Spleen (tissue), 13 donors: ENCODE results near the gene CNKSR2. TPM values are rescaled to one million over a fixed set of nuclear protein-coding genes. Genes with fewer than 3 reads are reported as not detected.
A peak's percentile ranks its signal among the peaks of the same experiment; 100 is the strongest.

Source experiments
- DNase-seq: peaks from one replicate; pipeline ENCODE4 v3.0.0-alpha.2; 2020
- H3K27ac ChIP-seq, 8 donors: fragments of 200-600 bp; sonication (generic) in 7 of 8; 1 replicate in 4 of 8; 2 replicates in 4 of 8; pipeline versions ENCODE4 v1.5.0 to v1.8.0; 2016 to 2021; ENCODE audit warnings: inconsistent platforms in 4 of 8, mild to moderate bottlenecking in 4 of 8, moderate library complexity in 1 of 8
- H3K27me3 ChIP-seq, 7 donors: fragments of 200-600 bp; sonication (generic) in 6 of 7; replicated peaks in 1 of 7; 1 replicate in 4 of 7; 2 replicates in 3 of 7; pipeline versions ENCODE4 v1.5.0 to v1.8.0; 2016 to 2021; ENCODE audit warnings: inconsistent platforms in 3 of 7, mild to moderate bottlenecking in 1 of 7
- H3K36me3 ChIP-seq, 6 donors: fragments of 200-600 bp; sonication (generic) in 5 of 6; 1 replicate in 4 of 6; 2 replicates in 2 of 6; pipeline versions ENCODE4 v1.5.0 to v1.8.0; 2016 to 2021; ENCODE audit warnings: inconsistent platforms in 2 of 6
- H3K4me1 ChIP-seq, 6 donors: fragments of 200-600 bp; sonication (generic) in 5 of 6; 1 replicate in 3 of 6; 2 replicates in 3 of 6; pipeline versions ENCODE4 v1.5.0 to v1.8.0; 2016 to 2021; ENCODE audit warnings: inconsistent platforms in 3 of 6
- H3K4me3 ChIP-seq, 8 donors: fragments of 200-600 bp; sonication (generic) in 7 of 8; 1 replicate in 4 of 8; 2 replicates in 4 of 8; pipeline versions ENCODE4 v1.5.0 to v1.8.0; 2016 to 2021; ENCODE audit warnings: inconsistent platforms in 4 of 8, mild to moderate bottlenecking in 4 of 8, moderate library complexity in 2 of 8
- H3K9me3 ChIP-seq, 8 donors: fragments of 200-600 bp; sonication (generic) in 7 of 8; 1 replicate in 4 of 8; 2 replicates in 4 of 8; pipeline versions ENCODE4 v1.5.0 to v1.8.0; 2016 to 2021; ENCODE audit warnings: inconsistent platforms in 4 of 8
- POLR2A ChIP-seq, 3 donors: fragments of 450-650 bp; IDR thresholded peaks; one replicate each; pipeline ENCODE4 v1.5.1; 2017; ENCODE audit warnings: antibody characterized with exemption in 3 of 3, mild to moderate bottlenecking in 1 of 3
- POLR2AphosphoS5 ChIP-seq, 3 donors: sonication (generic); formaldehyde crosslinking; IDR thresholded peaks; one replicate each; pipeline ENCODE4 v1.5.1; 2017; ENCODE audit warnings: antibody characterized with exemption in 3 of 3
- WGBS, 5 donors: extraction: QIAGEN DNeasy Blood & Tissue Kit in 3 of 5; methylation state at CpG; one replicate each; pipeline versions ENCODE4 v1.1.5 to v1.1.7; 2013 to 2018; 5-methylcytosine and 5-hydroxymethylcytosine counted together
- intact Hi-C: fragments of 100-400 bp; cut with DNase I; formaldehyde crosslinking; loops from one replicate; pipeline ENCODE4 v1.15.0; 2023; ENCODE audit warnings: low total_unique reads
- long read RNA-seq, 2 donors: transcript quantifications; one replicate each; lab custom pipeline, GENCODE V29; 2026
- polyA plus RNA-seq, 3 donors: library from polyadenylated mRNA; stranded (reverse); fragments of 200-250 nt; gene quantifications; one replicate each; pipeline ENCODE4 v1.2.1, GENCODE V29; 2013
- total RNA-seq, 7 donors: library from RNA; depleted of rRNA in 3 of 7; stranded (reverse); fragments of >200 nt in 3 of 7; fragmentation: NEBNext Ultra II Directional in 4 of 7; extraction: Animal tissue kit (Norgen Biotek cat#: 25700) in 4 of 7; gene quantifications; one replicate each; pipeline versions ENCODE4 v1.1.0 to v1.2.1, GENCODE V29; 2016 to 2021
- TF ChIP-seq, protein P1 (sequence below), 11 experiments: fragments of 200-600 bp in 7 of 11; fragments of 450-650 bp in 4 of 11; sonication (generic) in 4 of 11; IDR thresholded peaks in 8 of 11; conservative IDR thresholded peaks in 3 of 11; 1 replicate in 7 of 11; 2 replicates in 4 of 11; pipeline versions ENCODE4 v1.4.0 to v1.8.0; 2016 to 2021; ENCODE audit warnings: antibody characterized with exemption in 11 of 11, inconsistent platforms in 4 of 11, mild to moderate bottlenecking in 1 of 11
- donor health status: healthy with polysubstance abuse.
- donor health status: DM: no; HTN: no; CAD: no; lungs with moderate emphysema.
- donor health status: DM: no; HTN: no; CAD: no.
- donor health status: Bipolar disorder and iron deficiency.
- donor health status: healthy.
- donor health status: DM: no; HTN: no; CAD: no.
- donor health status: DM: yes; HTN: yes; CAD: no.

The CNKSR2 gene
- total RNA-seq (10 to 100 TPM in 3 of 7 donors, 1 to 10 TPM in 4; 4.8 to 16.8 (median 9.2) TPM), polyA plus RNA-seq (1 to 10 TPM; 1.6 to 1.7 (median 1.6) TPM)
- long read RNA-seq, donor 1, result 0 reads
- long read RNA-seq, donor 2, result 0 reads

DNA sequence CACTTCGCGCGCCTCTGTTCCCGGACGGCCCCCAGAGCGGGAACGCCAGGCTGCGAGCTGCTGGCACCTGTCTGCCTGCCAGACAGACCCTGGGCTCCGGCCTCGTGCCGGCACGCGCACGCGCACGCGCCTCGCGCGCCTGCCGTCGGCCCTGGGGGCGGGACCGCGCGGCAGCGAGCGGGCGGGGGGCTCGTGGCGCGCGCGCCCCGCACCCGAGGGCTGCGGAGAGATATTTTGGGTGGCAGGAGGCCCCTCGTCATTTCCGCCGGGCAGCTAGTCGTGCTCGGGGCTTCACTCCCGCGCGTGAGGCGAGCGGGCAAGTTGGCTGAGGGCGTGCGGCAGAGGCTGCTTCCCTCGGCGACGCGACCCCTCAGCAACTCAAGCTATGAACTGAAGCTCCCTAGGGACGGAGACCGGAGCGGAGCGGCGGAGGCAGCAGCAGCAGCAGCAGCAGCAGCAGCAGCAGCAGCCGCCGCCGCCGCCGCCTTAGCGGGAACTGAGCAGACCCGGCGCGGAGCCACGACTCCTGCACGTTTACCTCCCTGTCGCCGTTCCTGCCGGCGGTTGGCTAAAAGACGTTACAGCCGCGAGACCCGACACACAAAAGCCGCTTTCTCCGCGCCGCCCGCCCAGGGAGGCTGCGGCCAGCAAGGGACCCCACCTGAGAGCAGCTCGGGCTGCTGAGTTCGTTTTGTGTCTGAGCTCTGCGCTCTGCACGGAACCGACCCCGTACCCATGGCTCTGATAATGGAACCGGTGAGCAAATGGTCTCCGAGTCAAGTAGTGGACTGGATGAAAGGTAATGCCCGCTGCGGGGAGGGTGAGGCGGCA, at the start of gene CNKSR2:
TSS of gene CNKSR2 (plus strand) at position 256 of the 831 bp plus-strand sequence. CDS start at position 736, 480 bp downstream.
- H3K36me3 ChIP-seq, result no peaks in the 10 kb centered on the region
- peak; percentile 91 for DNase-seq
- TF ChIP-seq, protein P1, sequence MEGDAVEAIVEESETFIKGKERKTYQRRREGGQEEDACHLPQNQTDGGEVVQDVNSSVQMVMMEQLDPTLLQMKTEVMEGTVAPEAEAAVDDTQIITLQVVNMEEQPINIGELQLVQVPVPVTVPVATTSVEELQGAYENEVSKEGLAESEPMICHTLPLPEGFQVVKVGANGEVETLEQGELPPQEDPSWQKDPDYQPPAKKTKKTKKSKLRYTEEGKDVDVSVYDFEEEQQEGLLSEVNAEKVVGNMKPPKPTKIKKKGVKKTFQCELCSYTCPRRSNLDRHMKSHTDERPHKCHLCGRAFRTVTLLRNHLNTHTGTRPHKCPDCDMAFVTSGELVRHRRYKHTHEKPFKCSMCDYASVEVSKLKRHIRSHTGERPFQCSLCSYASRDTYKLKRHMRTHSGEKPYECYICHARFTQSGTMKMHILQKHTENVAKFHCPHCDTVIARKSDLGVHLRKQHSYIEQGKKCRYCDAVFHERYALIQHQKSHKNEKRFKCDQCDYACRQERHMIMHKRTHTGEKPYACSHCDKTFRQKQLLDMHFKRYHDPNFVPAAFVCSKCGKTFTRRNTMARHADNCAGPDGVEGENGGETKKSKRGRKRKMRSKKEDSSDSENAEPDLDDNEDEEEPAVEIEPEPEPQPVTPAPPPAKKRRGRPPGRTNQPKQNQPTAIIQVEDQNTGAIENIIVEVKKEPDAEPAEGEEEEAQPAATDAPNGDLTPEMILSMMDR (IDR thresholded peaks at IDR 0.05 in 8 of 11, conservative IDR thresholded peaks at IDR 0.05 in 3 of 11), result no peak
- TF ChIP-seq POLR2AphosphoS5 (IDR thresholded peaks at IDR 0.05) (peak; percentile 55 to 84 (median 73)), POLR2A (IDR thresholded peaks at IDR 0.05) (no peak)
- peaks cover 0 to 31% (median 21%) of the 10 kb centered on the region in 7 donors for H3K27me3 ChIP-seq
- intact Hi-C loops, result no loop called here
- H3K4me3 ChIP-seq, result peak within 1 kb of the TSS; percentile 31 to 73 (median 48)
- H3K9me3 ChIP-seq, result no peaks in the 10 kb centered on the region
- H3K27ac ChIP-seq, result peak within 1 kb of the TSS in 6 of 8 donors; percentile 51 to 81 (median 66)
- WGBS, 5 donors, result 0 to 37% (median 1%) methylated on average over 3 to 94 of the region's 94 CpGs
- H3K4me1 ChIP-seq, result peaks cover 0 to 24% (median 0%) of the 10 kb centered on the region in 6 donors

DNA sequence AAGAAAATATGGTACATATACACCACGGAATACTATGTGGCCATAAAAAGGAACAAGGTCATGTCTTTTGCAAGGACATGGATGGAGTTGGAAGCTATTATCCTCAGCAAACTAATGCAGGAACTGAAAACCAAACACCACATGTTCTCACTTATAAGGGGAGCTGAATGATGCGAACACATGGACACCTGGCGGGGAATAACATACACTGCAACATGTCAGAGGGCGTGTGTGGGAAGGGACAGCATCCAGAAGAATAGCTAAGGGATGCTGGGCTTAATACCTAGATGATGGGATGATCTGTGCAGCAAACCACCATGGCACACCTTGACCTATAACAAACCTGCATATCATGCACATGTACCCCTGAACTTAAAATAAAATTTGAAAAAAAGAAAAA, 19.5 kb upstream of the CNKSR2 start:
- peaks cover 0 to 31% (median 13%) of the 10 kb centered on the region in 8 donors for H3K9me3 ChIP-seq
- H3K4me3 ChIP-seq, result no peak overlapping the region
- TF ChIP-seq, protein P1 (IDR thresholded peaks at IDR 0.05 in 8 of 11, conservative IDR thresholded peaks at IDR 0.05 in 3 of 11), result no peak
- TF ChIP-seq POLR2AphosphoS5 (IDR thresholded peaks at IDR 0.05), result no peak
- TF ChIP-seq POLR2A (IDR thresholded peaks at IDR 0.05), result no peak
- H3K36me3 ChIP-seq, result no peaks in the 10 kb centered on the region
- WGBS, 5 donors, result 70 to 94% (median 85%) methylated on average over 4 of the region's 4 CpGs
- no peak for DNase-seq
- H3K27ac ChIP-seq, result no peak overlapping the region
- no peaks in the 10 kb centered on the region for H3K4me1 ChIP-seq
- intact Hi-C loops, result no loop called here
- no peaks in the 10 kb centered on the region for H3K27me3 ChIP-seq

DNA sequence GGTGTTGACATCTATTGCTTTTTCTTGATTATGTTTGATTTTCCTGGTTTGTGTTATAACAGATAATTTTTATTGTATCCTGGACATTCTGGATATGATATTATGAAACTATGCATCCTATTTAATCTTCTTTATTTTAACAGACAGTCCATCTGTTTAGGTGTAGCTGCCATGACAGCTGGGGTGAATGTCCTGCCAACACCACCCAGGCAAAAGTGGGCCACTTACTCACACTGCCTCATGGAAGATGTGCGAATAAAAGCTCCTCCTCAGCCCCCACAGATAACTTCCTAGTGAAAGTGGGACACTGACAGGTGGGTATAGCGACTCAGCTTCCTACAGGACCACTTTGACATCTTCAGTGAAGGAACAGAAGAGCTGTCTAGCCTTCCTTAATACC, 18.4 kb upstream of the CNKSR2 start:
- TF ChIP-seq POLR2AphosphoS5 (IDR thresholded peaks at IDR 0.05) (no peak), POLR2A (IDR thresholded peaks at IDR 0.05) (no peak)
- TF ChIP-seq, protein P1 (IDR thresholded peaks at IDR 0.05 in 8 of 11, conservative IDR thresholded peaks at IDR 0.05 in 3 of 11), result no peak
- Histone ChIP-seq H3K9me3 (peaks cover 0 to 20% (median 8%) of the 10 kb centered on the region in 8 donors), H3K4me3 (no peak overlapping the region), H3K27ac (no peak overlapping the region), H3K4me1 (no peaks in the 10 kb centered on the region), H3K27me3 (no peaks in the 10 kb centered on the region), H3K36me3 (no peaks in the 10 kb centered on the region)
- WGBS, 5 donors, result 48 to 76% (median 68%) methylated on average over 2 of the region's 2 CpGs
- DNase-seq, result no peak
- intact Hi-C loops, result no loop called here

DNA sequence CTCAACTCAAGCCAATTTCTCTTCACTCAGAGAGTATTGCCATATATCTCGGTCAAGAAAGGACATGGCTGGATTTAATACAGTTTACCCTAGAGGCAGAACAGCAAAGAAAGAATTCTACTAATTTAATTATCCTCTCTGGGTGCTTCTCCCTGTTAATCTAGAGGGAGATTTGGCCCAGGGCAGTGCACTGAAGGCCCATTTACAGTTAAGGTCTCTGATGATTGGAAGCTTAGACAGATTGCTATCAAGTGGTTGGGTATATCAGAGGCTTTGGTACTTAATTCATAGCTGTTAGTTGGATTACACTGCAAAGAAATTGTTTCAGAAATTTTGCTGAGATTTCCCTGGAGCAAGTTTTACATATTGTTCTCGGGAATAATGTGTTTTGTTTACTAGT, 4.6 kb upstream of the CNKSR2 start:
- Histone ChIP-seq H3K27me3 (peaks cover 0 to 12% (median 7%) of the 10 kb centered on the region in 7 donors), H3K4me3 (no peak overlapping the region), H3K4me1 (peaks cover 0 to 8% (median 0%) of the 10 kb centered on the region in 6 donors), H3K27ac (no peak overlapping the region), H3K9me3 (peaks cover 0 to 6% (median 0%) of the 10 kb centered on the region in 8 donors), H3K36me3 (no peaks in the 10 kb centered on the region)
- WGBS, 5 donors, result 56 to 80% (median 78%) methylated on average over 2 of the region's 2 CpGs
- intact Hi-C loops, result no loop called here
- TF ChIP-seq POLR2AphosphoS5 (IDR thresholded peaks at IDR 0.05) (no peak), POLR2A (IDR thresholded peaks at IDR 0.05) (no peak)
- TF ChIP-seq, protein P1 (IDR thresholded peaks at IDR 0.05 in 8 of 11, conservative IDR thresholded peaks at IDR 0.05 in 3 of 11), result no peak
- DNase-seq, result no peak
